Stimulated activated CD4-positive, alpha-beta T cell treated with anti-CD3 and anti-CD28 coated beads, Interleukin-1b, Interleukin-23, amount 100 ng/mL, for 48 hours (primary cell): ENCODE data around the gene UBE2E2.

Source experiments
- DNase-seq: peaks from one replicate; pipeline ENCODE4 v3.0.0-alpha.2; 2020

The UBE2E2 gene

DNA sequence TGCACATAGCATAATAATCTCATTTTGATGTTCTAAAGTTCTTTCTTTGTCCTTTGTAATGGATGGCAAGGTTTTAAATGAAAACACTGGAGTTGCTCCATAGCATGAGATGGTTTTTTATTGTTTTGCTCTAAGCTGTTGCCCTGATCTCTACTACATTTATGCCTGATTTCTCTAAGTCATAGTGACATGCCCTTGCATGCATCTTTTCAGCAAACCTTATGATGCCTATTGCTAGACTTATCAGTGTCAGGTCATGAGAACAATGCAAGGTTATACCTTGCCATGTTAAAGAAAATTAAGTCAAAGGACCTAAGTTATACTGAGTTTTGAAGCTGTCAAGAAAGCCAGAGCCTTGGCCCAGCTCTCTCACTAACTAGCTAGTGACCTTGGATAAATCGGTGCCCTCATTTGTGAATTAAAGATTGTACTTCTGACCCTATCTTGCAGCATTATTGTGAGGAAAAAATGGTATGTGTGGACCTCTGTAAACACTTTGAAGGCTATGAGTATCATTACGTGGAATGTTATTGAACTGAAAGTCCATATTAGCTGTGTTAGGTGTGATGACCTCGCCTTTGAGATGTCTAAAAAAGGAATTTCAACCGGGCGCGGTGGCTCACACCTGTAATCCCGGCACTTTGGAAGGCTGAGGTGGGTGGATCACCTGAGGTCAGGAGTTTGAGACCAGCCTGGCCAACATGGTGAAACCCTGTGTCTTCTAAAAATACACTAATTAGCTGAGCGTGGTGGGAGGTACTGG lies 346.2 kb downstream of the UBE2E2 start:
- no peak for DNase-seq

DNA sequence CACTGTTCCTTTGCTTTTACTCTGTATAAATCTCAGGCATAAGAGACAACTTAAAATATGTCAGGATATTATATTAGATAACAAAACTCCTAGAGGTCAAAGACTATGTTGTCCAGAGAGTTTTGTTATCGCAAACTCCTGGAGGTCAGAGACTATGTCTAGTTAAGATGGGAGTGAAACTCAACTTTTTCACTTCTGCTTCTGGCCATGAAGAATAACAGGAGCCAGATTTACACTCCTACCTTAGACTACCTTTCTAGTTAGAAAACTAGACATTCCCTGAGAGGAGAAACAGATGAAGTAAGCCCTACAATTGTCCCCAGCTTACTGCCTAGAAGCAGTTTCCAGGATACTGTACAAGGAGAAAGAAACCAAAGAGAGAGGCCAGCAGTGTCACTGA lies 347.3 kb downstream of the UBE2E2 start:
- DNase-seq = no peak

DNA sequence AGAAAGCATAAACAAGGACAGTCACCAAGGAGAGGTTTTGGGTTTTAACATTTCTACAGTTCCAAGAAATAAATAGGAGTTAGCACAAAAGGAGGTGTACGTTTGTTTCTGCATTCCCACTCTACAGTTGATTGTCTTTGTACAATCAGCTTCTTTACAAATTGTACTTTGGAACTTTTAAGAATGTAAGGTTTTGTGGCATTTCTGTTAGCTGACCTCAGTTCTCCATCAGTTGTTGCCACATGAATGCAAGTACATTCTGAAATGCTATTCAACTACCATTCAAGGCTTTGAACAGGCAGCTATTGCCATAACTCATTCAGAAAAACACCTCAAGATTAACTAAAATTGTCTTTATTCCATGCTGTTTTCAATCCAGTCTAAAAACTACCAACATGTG lies 349.4 kb downstream of the UBE2E2 start:
- no peak for DNase-seq

DNA sequence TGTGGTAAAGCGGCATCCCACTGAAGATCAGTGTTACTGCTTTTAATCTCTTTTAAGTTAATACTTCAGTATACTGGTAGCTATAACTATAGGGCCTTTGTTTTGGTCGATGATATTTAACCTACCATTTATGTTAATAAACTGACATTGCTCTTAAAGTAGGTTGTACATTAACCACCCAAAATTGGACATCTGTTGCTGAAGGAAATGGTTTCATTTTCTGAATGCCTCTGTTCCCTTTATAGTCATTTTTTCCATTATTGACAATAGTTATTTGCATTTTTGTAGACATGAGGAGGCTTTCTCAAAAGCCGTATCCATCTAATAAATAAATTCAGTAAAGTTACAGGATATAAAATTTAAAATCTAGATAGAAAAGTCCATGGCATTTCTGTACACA lies 350.2 kb downstream of the UBE2E2 start:
- DNase-seq = no peak

DNA sequence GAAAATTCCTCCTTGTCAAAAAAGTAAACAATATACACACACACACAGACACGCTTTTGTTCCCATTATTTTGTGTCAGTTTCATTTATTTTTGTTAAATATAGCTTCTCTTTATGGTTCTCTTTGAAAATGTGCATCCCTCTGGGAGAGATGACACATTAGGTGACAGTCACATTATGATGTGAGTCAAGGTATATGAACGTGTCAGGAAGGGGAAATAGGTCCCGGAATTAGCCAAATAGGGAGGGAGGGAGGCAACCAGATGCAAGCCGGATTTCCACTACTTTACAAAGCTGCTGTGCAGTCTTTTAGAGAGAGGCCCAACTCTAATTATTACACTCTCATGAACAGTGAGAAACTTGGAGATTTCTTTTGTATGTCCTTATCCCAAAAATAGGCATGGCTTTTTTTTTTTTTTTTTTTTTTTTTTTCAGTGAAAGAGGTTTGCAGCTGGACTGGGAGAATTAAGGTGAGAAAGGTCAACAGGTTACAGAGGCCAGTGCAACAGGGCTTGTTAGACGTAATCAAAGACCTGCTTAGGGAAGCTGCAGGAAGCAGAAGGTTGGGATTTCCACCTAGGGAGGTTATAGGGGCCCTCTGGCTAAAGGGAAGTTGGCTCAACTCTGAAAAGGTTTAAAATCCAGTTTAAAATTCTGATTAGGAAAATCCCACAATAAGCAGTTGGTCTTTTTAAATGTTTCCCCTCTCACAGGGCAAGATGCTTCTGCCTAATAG lies 362.1 kb downstream of the UBE2E2 start:
- DNase-seq = no peak

DNA sequence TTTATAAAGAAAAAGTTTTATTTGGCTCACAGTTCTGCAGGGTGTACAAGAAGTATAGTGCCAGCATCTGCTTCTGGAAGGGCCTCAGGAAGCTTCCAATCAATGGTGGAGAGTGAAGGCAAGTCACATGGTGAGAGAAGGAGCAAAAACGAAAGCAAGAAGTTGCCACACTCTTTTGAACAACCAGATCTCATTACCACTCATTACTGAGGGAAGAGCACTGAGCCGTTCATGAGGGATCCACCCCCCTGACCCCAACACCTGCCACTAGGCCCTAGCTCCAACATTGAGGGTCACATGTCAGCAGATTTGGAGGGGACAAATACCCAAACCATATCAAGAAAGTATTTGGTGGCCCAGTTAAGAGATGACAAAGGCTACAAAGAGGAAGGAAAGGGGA lies 363.4 kb downstream of the UBE2E2 start:
- no peak for DNase-seq

DNA sequence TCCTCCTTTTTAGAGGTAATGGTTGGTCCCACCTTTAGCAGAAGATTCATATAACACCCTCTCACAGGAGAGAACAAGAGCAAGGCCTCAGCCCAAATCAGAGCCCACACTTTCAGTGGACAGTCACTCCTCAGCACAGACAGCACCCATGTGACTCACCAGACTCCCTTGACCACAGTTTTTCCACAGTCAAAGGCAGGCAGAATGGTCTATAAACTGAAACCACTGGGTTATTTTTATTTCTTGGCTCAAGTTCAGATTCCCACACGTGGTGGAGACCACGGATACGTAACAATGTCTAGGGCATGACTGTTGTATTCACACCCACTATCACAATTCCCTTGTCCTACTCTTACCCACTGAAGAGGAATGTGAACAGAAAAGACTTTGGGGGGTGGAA lies 364.8 kb downstream of the UBE2E2 start:
- DNase-seq = no peak

DNA sequence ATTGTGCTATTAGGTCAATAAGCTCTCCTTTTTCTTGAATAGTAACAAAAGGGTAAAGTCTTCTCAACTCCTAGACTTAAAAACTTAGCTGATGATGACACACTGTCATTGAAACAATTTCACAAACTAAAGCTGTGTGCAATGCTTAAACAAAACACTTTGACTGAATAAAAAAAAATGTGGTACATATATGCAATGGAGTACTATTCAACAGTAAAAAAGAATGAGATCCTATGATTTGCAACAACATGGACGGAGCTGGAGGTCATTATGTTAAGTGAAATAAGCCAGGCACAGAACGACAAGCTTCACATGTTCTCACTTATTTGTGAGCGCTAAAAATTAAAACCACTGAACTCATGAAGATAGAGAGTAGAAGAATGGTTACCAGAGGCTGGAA lies 370.7 kb downstream of the UBE2E2 start:
- no peak for DNase-seq

DNA sequence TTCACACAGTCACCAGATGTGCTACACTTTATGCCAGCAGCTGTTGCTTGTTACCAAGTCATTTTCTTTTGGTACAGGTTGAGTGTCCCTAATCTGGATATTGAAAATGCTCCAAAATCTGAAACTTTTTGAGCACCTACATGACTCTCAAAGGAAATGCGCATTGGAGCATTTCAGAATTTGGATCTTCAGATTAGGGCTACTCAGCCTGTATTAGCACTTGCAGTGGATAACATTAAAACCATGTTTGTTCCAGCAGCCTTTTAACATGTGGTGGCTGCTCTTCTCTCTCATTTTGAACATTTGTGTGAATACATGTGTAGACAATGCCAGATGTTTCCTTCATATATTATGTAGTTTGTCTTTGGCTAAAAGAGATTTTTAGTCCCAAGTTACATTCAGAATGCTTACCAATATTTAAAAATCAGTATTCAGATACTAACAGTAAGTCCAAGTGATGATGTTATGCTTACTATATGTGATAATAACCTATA lies 371.7 kb downstream of the UBE2E2 start:
- DNase-seq = no peak

DNA sequence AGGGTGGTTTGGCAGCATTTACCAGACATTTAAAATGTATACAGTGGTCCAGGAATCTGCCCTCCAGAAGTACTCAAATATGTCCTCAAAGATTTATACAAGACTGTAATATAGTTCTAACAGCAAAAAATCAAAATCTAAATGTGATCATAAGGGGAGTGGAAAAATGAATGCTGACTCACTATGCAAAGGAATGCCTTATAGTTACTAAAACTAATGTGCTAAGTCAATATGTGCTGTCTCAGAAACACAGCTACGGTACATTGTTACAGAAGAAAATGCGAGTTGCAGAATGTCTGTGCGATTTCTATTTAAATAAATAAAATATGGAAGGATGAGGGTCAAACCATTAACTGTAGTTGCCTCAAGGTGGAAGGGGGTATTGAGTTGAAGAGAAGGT lies 372.6 kb downstream of the UBE2E2 start:
- no peak for DNase-seq

DNA sequence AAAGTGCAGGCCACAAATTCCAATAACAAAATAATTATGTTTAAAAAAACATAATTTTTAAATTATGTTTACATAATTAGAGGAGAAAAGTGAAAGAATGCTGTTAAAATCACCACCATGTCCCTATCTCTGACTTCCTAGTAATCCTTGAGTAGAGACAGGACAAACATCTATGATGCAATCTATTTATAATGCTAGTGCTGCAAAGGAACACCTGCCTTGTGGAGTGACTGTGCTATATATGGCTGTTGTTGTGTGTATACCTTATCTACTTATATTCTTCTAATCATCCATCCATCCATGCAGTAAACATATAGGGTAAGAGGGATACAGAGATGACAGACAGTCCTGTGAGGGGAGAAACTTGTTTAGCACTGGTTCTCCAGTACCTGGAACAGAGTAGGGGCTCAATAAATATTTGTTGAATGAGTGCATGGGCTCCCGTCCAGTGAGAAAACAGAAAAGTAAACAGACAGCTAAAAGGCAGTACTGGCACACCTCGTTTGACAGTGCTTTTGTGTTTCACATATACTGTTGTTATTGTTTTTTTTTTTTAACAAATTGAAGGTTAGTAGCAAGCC lies 373.3 kb downstream of the UBE2E2 start:
- no peak for DNase-seq

DNA sequence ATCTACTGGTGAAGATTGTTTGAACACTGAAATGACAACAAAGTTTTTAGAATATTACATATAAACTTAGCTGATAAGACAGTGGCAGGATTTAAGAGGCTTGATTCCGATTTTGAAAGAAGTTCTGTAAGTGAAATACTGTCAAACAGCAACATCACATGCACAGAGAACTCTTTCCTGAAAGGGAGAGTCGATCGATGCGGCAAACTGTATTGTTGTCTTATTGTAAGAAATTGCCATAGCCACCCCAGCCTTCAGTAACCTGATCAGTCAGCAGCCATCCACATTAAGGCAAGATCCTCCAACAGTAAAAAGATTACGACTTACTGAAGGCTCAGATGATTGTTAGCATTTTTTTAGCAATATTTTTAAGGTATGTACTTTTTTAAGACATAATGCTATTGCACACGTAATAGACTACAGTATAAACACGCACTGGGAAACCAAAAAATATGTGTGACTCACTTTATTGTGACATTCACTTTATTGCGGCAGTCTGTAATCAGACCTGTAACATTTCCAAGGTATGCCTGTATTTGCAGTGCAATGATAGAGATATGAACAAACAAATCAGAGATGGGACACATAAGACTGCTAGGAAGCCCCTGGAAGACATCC lies 377.1 kb downstream of the UBE2E2 start:
- DNase-seq = no peak

DNA sequence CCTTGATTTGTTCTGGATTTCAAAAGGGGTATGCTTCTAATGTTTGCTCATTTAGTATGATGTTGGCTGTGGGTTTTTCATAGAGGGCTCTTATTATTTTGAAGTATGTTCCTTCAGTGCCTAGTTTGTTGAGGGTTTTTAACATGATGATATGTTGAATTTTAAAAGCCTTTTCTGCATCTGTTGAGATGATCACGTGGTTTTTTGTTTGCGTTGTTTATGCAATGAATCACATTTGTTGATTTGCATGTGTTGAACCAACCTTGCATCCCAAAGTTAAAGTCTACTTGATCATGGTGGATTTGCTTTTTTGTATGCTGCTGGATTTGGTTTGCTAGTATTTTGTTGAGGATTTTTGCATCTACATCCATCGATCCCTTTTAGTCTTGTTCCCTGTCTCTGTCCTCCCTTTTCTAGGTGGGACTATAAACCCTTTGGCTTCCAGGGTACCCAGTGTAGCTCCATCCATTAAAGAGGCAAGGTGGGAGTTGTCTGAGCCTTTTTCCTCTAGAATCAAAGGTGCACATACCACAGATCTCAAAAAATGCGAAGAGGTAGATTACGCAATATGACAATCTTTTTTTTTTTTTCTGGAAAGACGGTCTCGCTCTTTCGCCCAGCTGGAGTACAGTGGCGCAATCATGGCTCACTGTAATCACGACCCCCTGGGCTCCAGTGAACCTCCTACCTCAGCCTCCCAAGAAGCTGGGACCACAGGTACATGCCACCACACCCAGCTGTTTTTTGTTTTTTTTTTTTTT lies 381.0 kb downstream of the UBE2E2 start:
- no peak for DNase-seq

DNA sequence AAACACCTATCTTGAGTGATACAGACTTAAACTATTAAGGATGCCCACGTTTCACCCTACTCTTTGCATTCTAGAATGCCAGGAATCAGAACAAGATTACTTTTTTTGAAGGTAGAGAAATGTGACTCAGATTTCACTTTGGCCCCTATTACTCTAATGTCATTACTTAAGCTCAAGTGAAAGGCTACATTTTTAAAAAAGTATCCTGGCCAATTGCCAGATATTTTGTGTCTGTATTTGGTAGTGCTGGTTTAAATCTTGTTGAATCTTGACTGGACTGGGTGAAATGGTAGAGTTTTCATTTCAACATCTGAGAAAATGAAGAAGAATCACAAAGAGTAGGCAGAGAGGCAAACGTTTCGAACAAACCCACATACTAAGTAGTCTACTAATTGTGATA lies 384.4 kb downstream of the UBE2E2 start:
- no peak for DNase-seq

DNA sequence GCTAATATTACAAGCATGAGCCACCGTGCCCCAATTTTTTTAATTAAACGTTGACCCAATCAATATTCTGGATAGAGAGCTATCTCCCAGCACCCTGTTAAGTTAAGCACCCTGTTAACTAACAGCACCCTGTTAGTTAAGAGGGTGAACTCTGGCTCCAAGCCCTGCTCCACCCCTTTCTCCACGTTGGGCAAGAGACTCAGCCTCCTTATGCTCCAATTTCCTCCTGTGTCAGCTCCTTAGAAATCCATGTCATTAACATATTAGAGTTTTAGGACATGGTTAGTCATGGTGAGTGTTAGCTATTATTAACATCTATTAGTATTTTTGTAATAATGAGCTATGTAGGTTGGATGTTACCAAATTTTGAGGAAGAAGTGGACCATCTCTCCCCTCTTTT lies 385.4 kb downstream of the UBE2E2 start:
- no peak for DNase-seq

DNA sequence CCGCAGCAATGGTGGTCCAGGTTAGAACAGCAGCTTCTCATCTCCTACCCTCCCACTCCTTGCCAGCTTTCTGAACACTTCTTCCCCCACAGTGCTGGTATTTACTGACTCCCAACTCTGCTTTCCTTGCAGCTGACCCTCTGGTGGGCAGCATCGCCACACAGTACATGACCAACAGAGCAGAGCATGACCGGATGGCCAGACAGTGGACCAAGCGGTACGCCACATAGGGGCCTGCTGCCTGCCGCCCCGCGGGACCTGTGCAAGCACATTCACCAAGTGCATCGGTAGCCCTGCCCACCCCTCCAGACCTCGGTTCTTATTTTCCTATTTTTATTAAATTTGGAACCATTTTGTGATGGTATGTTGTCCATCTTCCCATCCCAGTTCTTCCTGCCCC lies 386.5 kb downstream of the UBE2E2 start:
- DNase-seq = no peak

DNA sequence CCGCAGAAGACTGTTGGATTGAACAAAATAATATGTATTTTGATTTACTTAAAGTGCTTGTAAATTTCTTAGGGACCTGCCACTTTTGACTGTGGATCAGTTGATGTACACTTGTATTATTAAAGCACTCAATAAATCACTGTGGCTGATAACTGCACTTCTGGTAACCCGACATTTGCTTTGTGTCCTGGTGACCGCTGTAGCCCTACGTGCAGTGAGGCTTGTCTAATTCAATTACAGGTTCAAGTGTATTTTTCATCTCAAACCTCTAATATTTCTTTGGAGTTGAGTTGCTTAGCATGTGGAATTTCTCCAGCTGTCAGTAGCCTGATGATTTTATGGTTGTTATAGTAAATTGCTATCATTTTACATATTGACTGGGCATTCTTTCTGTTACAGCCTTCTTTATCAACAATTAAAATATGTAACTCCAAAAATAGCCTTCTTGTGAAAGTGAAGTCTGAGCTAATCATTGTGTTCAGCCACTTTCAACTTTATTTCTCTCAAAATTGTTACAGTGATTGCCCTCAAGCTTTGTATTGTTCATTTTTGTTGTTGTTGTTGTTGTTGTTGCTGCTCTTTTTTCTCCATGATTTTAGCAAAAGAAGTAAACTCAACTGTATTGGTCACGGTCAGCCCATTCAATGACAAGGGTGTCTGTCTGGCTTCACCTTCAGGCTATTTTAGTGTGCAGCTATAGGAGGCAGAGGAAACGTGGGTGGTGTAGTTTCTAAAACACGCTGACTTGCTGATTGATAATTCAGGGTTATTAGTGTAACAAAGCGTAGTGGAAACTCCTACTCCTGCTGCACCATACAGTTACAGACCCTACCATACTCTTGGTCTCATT lies 387.5 kb downstream of the UBE2E2 start:
- DNase-seq = no peak

DNA sequence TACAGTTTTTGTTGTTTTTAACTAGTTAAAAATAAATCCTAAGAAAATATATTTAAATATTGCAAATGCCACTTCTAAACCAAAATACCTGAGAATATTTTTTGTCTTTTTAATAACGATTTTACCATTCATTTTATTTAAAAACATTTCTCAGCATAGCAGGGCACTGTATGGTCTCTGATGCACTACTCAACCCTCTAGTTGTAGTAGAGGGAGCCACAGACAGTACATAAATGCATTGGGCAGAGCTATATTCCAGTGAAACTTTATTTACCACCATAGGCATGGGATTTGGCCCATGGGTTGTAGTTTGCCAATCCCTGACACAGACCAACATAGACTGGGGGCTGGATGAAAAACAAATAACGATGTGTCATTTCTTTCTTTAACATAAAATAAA lies 388.2 kb downstream of the UBE2E2 start:
- no peak for DNase-seq

DNA sequence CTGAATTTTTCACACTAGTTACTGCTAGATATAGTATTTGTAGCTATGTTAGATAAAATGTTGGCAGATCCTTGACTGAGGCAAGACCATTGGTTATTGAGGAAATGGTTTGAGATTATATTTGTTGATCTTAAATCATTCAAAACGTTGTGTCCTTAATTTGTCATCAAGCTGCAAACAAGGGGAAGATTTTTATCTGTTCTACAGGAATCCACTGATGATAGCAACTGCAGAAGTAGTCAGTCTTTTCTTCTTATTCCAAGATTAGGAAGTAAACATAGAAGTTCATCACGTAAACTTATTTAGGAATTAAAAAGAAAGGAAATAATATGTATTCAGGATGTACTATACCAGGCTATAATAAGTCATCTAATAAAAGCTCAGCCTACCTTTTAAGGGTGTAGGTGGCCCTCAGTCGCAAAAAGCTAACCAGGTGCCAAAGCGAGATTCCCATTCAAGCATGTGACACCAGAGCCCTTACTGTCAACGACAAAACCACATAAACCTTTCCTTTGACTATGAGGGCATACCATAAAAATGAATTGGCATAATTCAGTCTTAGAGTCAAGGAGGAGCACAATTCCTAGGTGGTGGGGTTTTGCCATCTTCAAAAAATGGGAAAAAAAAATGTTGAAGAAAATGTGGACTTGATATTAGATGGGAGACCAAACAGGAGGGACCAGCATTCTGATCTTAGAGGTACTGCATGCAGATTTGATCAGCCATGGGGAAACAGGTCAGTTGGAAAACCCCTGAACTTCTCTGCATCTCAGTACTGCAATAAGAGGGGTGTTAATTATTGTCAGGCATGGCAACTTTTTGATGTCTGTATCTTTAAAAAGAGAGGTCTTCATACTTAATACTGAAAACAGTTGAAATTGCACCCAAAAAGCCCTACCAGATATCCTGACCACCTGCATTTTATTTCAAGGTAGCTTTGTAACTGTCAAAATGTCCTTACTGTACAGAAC lies 390.1 kb downstream of the UBE2E2 start:
- DNase-seq = no peak

DNA sequence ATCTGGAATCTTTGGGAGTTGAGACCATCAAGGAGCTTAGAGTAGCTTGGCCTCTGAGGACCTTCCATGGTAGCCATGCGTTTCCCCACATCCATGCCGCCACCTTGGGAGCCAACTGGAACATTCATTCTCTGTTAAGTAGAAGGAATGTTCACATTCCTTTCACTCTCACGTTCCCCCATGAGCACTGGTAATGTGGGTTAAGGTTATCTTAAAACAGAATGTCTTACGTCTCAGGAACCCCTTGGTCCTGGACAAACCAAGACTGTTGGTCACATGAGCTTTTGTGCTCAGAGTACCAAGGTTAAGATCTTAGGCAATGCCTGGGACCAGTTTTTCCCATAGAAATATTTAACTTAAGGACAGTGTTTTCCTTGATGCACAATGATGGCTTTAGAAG lies 390.9 kb downstream of the UBE2E2 start:
- DNase-seq = no peak
